GM21423 (cell line): ENCODE measurements around the gene SIGLEC6.
"Not testable (repeated sequence)": the region's sequence is repeated elsewhere in the genome, so short reads cannot be mapped to it uniquely, and the experiment has no call there.

ENCODE experiments used
- ATAC-seq: cut with Tn5 transposase; IDR thresholded peaks from one replicate; pipeline ENCODE4 v1.9.1; 2021; ENCODE audit warnings: mild to moderate bottlenecking, moderate library complexity; ENCODE audit not compliant: unreplicated experiment

SIGLEC6 gene

DNA sequence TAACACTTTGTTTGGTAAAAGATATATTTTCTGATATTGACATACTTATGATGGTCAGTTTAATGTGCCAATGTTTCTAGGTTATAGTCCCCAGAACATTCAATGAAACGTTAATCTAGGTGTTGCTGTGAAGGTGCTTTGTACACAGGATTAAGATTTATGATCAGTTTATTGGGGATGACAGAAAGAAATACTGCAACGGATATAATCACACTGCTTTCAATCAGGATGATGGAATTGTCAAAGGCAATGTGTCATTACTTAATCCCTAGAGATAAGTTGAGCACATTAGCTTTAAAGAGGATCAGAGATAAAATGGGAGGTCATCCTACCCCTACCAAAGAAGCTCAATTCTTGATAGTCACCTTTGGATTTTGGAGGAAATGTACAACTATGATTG, 17.5 kb downstream of the SIGLEC6 start:
- ATAC-seq: no peak

DNA sequence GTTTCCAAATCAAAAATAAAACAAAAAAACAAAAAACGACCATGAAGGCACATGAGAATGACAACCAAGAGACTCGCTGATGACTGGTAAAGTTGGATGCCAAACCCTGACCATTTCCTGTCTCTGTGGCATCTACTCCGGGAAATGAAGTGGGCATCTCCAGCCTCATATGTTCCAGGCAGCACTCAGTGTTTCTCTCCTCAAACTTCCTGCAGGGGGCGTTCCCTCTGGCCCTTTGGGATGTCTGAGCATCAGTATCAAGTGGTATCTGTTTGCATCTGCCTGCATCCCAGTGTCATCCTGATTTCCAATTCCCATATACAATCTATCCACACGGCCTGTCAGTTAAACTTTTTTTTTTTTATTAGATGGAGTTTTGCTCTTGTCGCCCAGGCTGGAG, 20.1 kb downstream of the SIGLEC6 start:
- no peak for ATAC-seq

DNA sequence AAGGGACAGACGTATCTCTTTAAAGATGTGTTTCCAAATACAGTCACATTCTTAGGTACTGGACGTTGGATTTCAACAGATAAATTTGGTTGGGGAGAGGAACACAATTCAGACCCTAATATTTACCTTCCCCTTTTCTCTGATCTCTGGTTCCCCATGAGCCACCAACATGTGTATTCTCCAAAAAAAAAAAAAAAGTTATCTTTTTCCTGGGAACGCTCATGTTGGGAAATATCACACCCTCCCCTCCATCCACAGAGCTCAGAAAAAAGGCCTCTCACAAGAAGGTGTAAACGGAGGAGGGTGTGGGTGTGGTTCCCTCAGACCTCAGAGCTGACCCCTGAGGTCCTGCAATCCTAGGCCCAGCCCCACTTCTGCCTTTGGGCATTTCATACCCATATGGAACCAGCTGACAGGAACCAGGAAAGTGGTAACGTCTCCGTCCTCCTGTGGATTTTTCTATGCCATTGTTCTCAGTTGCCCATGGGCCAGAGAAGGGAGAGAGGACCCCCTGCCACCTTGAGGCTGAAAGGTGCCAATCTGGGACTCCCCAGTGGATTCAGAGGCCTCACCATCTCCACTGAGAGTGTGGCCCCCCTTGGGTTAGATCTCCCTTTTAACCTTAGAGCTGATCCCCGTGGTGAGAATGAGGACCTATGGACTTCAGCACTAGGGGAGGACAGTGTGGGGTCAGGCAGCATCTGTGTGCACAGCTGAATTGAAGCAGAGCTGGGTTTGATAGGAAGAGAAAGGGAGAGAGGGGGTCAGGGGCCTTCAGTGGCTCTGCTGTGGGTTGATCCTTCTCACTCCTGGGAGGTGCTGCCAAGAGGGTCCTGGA, 21.4 kb downstream of the SIGLEC6 start:
- ATAC-seq: no peak

DNA sequence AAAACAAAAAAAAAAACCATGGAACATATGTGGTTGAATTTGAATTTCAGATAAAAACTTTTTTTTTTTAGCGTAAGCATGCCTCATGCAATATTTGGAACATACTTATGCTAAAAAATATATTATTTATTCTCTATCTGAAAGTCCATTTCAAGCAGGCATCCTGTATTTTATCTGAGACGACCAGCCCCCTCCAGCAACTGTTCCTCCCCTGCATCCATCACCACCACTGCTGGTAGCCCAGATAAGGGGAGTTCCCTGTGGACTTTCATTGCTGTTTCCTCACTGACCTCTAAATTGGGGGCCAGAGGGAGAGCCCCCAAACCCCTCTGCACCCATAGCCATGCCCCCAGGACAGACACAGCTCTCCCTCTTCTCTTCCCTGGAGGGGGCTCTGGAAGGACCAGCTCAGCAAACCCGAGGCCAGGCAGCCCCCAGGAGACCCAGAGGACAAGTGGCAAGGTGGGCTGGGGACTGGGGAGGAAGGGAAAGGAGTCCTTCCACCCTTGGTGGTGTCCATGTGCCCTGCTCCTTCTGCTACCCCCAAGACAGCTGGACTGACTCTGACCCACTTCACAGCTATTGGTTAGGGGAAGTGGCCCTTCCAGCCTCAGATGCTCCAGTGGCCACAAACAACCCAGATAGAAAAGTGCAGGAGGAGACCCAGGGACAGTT, 23.3 kb downstream of the SIGLEC6 start:
- no peak for ATAC-seq

DNA sequence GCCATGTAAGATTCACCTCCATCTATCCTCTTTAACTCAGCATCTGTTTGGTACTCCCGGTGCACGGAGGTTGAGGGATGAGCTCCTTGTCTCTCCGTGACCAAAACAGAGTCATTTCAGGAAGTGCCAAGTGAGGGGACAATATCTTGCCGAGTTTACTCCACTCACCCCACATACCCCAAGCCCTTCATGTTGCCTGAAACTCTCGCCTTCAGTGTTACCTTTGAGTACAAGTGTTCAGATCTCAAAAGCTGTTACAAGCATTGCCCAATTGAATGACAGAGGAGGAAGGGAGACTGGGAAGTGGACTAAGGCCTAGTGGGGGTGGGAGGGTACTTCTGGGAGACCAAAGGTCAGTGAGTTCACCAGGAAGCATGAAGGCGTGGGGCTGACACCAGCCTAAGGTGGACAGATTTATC, 23.8 kb downstream of the SIGLEC6 start:
- ATAC-seq: no peak

DNA sequence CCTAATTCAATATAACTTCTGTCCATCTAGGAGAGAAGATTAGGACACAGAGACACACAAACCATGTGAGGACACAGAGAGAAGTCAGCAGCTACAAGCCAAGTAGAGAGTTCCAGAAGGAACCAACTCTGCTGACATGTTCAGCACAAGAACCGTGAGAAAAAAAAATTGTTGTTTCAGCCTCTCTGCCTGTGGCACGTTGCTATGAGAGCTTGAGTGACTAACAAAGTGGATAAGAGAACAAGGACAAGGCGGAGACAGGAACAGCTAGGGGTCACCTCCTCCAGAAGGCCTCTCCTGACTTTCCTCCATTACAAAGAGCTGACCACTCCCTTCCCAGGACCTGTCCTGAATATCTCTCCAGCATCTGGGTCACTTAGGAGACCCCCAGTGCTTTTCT, 24.3 kb downstream of the SIGLEC6 start:
- ATAC-seq: no peak

DNA sequence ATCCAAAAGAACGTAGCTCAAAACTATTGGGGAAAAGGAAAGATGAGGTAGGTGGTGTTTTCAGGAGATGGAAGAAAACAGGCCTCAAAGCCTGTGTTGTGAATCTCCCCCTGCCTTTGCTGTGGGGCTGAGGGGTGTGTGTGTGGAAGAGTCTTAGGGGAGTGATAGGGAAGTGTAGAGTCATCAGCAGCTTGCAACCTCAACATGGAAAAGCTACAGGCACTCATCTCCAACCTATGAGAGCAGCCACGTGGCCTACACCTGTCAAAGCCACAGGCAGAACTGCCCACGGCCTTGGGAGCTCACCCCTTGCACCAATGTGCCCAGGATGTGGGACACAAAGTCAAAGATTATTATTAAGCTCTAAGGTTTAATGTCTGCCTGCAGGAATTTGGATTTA, 25.6 kb downstream of the SIGLEC6 start:
- ATAC-seq: no peak

DNA sequence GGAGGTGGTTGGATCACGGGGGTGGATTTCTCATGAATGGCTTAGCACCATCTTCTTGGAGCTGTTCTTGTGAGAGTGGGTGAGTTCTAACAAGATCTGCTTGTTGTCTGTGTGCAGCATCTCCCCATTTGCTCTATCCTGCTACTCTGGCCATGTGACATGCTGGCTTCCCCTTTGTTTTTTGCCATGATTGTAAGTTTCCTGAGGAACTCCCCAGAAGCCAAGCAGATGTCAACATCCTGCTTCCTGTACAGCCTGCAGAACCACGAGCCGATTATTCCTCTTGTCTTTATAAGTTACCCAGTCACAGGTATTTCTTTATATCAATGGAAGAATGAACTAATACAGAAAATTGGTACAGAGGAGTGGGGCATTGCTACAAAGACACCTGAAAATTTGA, 27.6 kb downstream of the SIGLEC6 start:
- no peak for ATAC-seq

DNA sequence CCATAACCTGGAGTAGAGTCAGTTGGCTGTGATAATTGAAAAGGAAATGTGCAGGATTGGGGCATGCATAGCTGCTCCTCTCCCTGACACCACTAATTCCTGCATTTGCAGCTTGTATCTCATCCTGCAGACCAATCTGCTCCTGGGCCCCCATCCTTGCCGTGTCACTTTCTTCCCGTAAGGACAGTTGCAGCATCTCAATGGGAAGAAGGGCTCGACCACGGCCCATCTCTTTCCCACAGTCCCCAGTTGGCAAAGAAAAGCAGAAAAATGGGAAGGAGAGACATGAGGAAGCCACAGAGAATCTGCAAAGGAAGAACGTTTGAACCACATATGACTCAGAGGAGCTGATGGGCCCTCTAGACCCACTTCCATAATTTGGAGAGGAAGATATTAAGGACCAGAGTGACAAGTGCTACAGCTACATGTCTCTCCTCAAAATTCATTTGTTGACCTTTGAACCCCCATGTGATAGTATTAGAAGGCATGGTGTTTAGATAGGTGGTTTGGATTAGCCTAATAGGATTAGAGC, 28.1 kb downstream of the SIGLEC6 start:
- ATAC-seq: no peak

DNA sequence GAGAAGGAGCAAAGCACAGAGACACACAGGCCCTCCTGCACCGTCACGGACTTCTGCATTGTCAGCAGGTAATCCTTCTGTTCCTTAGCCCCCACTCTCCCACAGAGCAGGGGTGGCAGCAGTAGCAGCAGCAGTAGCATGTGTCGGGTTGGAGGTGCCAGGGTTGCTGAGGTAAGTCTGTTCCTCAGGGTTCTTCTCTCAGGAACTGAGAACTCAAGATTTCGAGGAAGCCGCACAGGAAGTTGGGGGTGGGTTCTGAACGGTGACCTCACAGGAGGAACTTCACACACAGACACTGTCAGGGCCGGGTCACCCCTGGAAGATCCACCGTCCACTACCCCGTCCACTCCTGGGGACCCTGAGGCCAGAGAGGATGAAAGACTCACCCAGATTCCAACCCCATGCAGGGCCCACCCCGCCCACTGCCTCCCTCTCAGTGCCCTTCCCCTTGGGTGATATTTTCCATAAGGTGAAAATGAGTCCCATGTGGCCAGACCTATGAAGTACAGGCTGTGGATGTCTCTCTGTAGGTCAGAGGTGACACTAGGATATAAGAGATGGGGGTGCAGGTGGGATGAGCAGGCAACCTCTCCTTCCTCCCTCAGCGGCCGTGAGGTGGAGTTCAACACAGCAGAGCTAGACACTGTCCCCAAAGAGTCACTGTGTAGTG, 29.7 kb downstream of the SIGLEC6 start, which contains the start of gene SIGLEC12:
Gene SIGLEC12, minus strand, starts transcription at position 207 of the 670 bp plus-strand sequence. Its CDS starts 67 bp downstream, at position 140.
- no peak for ATAC-seq

DNA sequence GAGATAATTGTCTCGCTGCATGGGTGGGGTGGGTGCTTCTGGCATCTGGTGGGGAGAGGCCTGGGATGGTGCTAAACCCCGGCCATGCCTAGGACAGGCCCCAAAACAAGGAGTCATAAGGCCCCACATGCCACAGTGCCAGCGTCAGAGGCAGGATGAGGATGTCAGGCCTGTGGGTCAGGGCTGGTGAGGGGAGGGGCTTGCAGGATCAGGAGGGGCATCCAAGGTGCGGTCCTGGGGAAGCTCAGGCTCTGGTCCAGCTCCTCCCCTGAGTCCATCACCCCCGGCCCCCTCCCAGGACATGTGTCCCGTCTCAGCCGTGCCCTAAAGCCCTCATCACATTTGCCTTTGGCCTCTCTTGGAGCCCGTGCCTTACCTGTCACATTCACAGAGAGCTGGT, 30.5 kb downstream of the SIGLEC6 start:
- not testable (repeated sequence) for ATAC-seq

DNA sequence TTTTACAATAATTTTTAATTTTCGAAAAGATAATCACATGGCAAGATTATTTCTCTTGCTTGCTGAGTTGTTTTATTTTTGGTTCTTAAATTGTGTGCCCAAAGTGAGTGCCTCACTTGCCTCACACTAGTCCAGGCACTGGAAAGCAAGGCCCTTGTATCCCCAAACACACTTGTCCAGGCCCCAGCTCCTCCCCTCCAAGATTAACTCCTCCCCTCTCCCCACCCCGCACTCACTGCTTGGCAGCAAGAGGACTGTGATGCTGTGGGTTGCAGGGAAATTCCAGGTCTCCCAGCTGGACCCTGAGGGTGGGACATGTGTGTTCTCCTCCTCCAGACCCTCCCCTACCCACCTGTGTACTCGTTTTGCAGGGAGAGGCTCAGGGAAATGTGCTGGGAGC, 33.8 kb downstream of the SIGLEC6 start:
- no peak for ATAC-seq

DNA sequence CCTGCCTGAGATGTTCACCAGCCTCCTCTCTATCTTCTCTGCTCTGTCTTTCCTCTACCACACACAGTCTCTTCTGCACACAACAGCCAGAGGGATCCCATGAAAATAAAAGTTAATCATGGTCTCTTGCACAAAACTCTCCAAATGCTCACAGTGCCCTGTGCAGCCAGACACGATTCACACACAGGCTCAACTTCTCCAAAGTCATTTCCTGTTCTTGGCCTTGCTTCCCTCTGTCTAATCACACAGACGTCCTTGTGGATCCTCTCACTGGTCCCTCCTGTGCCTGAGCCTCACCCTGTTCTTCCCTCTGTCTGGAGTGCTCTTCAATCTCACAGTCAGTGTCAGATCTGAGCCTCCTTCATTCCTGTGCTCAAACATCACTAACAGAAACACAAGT, 37.7 kb downstream of the SIGLEC6 start:
- no peak for ATAC-seq

DNA sequence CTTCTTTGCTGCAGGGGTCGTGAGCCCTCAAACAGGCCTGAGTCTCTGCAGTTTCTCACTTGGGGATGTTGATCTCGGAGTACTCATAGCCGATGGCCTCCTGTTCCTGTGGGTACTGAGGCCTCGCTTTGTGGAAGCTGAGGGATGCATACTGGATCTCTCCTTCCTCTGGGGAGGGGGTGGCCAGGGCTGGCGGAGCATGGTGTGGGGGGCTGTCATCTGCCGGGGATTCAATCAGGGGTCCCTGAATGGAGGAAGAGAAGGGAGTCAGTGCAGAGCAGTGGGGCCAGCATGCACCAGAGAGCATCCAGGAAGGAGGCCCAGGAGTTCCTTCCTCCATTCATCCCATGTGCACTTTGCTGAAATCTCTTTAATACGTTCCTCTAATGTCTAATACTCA, 39.9 kb downstream of the SIGLEC6 start:
- no peak for ATAC-seq

DNA sequence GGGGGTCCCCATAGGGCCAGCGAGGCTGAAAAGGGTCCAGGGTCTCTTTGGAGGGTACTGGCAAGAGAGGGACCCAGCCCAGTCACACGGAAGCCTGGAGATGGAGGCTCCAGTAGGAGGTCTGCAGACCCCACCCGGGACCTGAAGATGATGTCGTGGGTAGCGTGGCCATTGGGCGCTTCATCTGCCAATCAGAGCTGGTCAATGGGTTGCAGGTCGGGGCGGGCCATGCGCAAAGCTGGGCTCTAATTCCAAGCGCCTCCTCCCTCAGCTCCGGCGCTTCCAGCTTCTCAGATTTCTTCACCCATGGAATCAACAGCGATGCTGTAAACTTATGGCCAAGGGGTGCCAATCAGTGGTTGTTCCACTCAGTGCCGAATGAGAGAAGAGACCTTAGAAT, 40.8 kb downstream of the SIGLEC6 start:
- ATAC-seq: no peak

DNA sequence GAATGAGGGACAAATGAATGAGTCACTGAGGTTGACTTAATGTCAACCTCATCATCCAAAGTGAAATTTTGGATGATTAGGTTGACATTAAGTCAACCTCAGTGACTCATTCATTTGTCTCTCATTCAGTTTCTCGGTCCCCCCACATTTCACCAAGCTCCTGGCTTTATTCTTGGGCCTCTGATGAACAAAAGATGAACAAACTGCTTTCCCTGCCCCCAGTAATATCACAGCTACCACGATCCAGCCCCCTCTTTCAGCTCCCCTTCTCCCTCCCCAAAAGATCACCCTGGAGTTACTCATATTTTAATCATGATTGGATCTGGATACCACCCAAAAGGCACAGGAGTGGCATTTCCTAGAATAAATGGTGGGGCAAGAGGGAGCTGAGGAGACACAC, 42.4 kb downstream of the SIGLEC6 start:
- ATAC-seq: no peak

DNA sequence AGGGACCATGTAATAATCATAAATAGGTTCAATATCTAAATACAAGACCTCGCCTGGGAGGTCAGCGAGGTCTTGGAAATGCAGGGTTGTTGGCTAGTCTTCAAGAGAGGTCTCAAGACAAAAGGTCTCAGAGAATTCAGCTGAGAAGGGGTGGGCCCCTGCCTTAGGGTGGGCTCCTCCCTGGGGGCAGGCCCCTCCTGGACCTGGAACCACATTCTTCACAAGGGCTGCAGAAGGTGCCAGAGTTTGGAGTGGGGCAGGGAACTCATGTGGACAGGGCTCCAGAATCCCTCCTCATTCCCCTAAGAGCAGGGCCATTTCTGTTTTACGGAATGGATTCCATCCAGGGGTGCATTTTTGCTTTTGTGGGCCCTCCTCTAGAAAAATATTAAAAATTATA, 43.0 kb downstream of the SIGLEC6 start:
- no peak for ATAC-seq

DNA sequence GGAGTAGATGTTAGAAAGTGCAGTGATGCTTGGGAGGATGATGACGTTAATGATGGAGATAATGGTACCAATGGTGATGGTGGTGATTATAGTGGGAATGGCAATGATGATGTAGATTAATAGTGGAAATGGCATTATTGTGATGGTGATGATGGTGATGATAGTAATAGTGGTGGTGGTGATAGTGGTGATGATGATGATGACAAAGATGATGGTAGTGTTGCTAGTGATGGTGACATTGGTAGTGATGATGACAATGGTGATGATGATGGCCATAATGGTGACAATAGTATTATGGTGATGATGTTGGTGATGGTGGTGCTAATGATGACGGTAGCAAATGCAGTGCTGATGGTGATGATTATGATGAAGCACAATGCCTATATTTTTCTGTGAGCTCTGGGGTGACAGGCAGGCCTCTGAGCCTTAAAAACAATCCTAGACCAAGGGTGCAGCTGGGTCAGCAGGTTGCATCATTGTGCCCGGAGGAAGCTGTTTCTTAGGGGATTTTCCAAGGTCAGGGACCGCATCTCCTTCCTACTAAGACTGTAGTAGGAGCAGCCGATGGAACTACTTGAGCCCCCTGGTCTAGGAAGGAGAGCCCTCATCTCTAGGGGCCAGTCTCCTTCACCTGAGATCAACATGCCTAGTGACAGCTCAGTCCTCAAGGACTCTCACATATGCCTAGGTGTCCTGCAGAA, 45.4 kb downstream of the SIGLEC6 start:
- ATAC-seq: no peak

DNA sequence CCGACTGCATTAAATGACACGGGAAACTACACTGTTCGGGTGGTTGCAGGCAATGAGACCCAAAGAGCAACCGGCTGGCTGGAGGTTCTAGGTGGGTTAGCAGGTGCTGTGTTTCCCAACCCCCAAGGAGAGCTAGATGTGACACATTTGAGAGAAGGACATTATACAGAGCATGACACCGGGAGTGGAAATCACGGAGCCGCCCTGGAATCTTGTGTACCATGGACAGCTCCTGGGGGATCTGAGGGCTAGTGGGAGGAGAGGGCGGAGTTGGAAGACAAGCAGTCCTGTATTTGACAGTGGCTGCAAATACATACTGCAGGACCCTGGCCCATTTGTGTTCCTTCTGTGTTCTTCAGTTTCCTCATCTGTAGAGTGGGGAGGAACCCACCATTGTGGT, 50.9 kb downstream of the SIGLEC6 start:
- no peak for ATAC-seq

DNA sequence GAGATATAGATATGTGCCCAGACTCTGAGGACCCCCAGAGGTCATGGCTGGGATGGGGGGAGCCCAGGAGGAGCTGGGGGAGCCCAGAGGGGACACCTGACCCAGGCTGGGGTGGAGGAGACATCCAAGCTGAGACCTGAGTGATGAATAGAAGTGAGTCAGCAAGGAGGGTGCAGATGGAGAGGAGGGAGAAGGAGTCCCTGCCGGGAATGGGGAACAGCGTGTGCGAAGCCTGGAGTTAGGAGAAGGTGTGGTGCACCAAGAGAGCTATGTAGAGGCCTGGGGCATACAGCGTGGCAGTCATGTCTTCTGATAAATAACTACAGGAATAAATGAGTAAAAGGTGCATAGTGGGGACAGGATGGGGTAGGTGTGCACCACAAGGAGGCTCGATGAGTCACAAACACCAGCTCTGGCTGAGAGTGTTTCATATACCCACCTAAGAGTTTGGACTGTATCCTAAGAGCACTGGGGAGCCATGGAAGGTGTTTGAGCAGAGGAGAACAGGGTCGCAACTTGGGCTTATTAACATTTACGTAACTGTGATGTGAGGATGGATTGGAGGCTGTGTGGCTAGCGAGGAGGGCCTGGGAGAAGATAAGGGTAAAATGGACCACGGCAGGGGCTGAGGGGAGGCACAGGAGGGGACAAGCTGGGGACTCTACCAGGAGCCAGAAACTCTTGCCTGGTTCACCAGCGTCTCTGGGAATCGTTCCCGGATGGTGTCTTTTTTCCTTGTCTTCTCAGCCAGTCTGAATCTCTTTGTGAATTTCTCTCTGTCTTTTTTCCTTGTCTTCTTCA, 51.7 kb downstream of the SIGLEC6 start:
- no peak for ATAC-seq
